HepG2 (cell line): ENCODE results near the gene ANO9. TPM values are rescaled to one million over a fixed set of nuclear protein-coding genes. Genes with fewer than 3 reads are reported as not detected.

ENCODE experiments used
- FOXO1 ChIP-seq: sonication (generic); formaldehyde crosslinking; IDR thresholded peaks from 2 replicates; pipeline ENCODE4 v1.4.0; 2020; ENCODE audit warnings: missing genetic modification reagents
- GPN1 ChIP-seq: sonication (generic); formaldehyde crosslinking; IDR thresholded peaks from 2 replicates; pipeline ENCODE4 v1.5.1; 2020; ENCODE audit warnings: missing genetic modification reagents, borderline replicate concordance
- HDAC2 ChIP-seq: sonication (generic); formaldehyde crosslinking; IDR thresholded peaks from 2 replicates; pipeline ENCODE4 v1.4.0; 2020; ENCODE audit warnings: missing genetic modification reagents
- HIVEP1 ChIP-seq: sonication (generic); formaldehyde crosslinking; IDR thresholded peaks from 2 replicates; pipeline ENCODE4 v1.4.0; 2020; ENCODE audit warnings: mild to moderate bottlenecking, missing genetic modification reagents
- ISL2 ChIP-seq: sonication (generic); formaldehyde crosslinking; IDR thresholded peaks from 2 replicates; pipeline ENCODE4 v1.5.0; 2020; ENCODE audit warnings: missing genetic modification reagents
- NFE2L2 ChIP-seq: fragments of 150-350 bp; IDR thresholded peaks from 2 replicates; pipeline ENCODE4 v1.6.1; 2014; ENCODE audit warnings: low read length
- SAP130 ChIP-seq: IDR thresholded peaks from 2 replicates; pipeline ENCODE4 v1.6.1; 2016; ENCODE audit warnings: low read depth
- SNAPC4 ChIP-seq: sonication (generic); formaldehyde crosslinking; IDR thresholded peaks from 2 replicates; pipeline ENCODE4 v1.4.0; 2020; ENCODE audit warnings: mild to moderate bottlenecking, missing genetic modification reagents
- THAP7 ChIP-seq: sonication (generic); formaldehyde crosslinking; IDR thresholded peaks from 2 replicates; pipeline ENCODE4 v1.8.1; 2023; ENCODE audit warnings: mild to moderate bottlenecking, missing genetic modification reagents
- XBP1 ChIP-seq: sonication (generic); formaldehyde crosslinking; IDR thresholded peaks from 2 replicates; pipeline ENCODE4 v1.5.0; 2020; ENCODE audit warnings: missing genetic modification reagents
- YEATS4 ChIP-seq: sonication (generic); formaldehyde crosslinking; IDR thresholded peaks from 2 replicates; pipeline ENCODE4 v1.4.0; 2020; ENCODE audit warnings: missing genetic modification reagents, borderline replicate concordance
- ZBTB10 ChIP-seq: sonication (generic); formaldehyde crosslinking; IDR thresholded peaks from 2 replicates; pipeline ENCODE4 v1.4.0; 2020; ENCODE audit warnings: missing genetic modification reagents, borderline replicate concordance
- ZNF629 ChIP-seq: sonication (generic); formaldehyde crosslinking; conservative IDR thresholded peaks from 2 replicates; pipeline ENCODE4 v1.5.0; 2020; ENCODE audit warnings: missing genetic modification reagents
- ZNF687 ChIP-seq: sonication (generic); formaldehyde crosslinking; IDR thresholded peaks from 2 replicates; pipeline ENCODE4 v1.5.1; 2020; ENCODE audit warnings: mild to moderate bottlenecking, missing genetic modification reagents, moderate library complexity
- ZNF792 ChIP-seq: IDR thresholded peaks from 2 replicates; pipeline ENCODE4 v1.6.1; 2016
- polyA plus RNA-seq, 8 experiments: library from polyadenylated mRNA; depleted of rRNA in 3 of 8; stranded (reverse) in 7 of 8; unstranded in 1 of 8; fragments of >200 nt; fragmentation: Illumina TruSeq in 4 of 8; extraction: Trizol in 4 of 8; gene quantifications; 2 replicates each; pipeline versions ENCODE4 v1.2.1 to v1.2.3, GENCODE V29; 2011 to 2016; ENCODE audit warnings: low read depth in 4 of 8, missing spikeins in 1 of 8, mixed read lengths in 1 of 8; ENCODE audit not compliant: insufficient read depth in 1 of 8
- total RNA-seq, 5 experiments: library from RNA; depleted of rRNA; stranded (reverse); fragments of >200 nt; fragmentation: Illumina TruSeq; extraction: Trizol; gene quantifications; 2 replicates each; pipeline ENCODE4 v1.2.3, GENCODE V29; 2016; ENCODE audit warnings: low read depth in 1 of 5

ANO9 gene
- total and polyA plus RNA-seq, 2 of the 13 experiments (the other 11 are each of a cell fraction or from before 2014, with no cell fraction given) = 8.9 to 14.3 TPM

GRCh38 chr11:469684-470560 lies 28.1 kb upstream of the ANO9 start (continued):
- TF ChIP-seq ZNF687 (CRISPR knock-in tag) = peak; percentile 77
- no peak for TF ChIP-seq NFE2L2
- TF ChIP-seq ZNF629 (CRISPR knock-in tag) = 0 out of 2 replicates have a peak, but pooled peaks have one; percentile 20
- 0 out of 2 replicates have a peak, but pooled peaks have one; percentile 38 for TF ChIP-seq XBP1 (CRISPR knock-in tag)
- no peak for TF ChIP-seq SNAPC4 (CRISPR knock-in tag)
- peak; percentile 71 for TF ChIP-seq HDAC2 (CRISPR knock-in tag)
- peak; percentile 70; the same call in 1 of the 2 replicates for TF ChIP-seq YEATS4 (CRISPR knock-in tag)
- TF ChIP-seq HIVEP1 (CRISPR knock-in tag) = peak; percentile 52; the same call in 1 of the 2 replicates
- TF ChIP-seq FOXO1 = peak; percentile 38
- TF ChIP-seq SAP130 (CRISPR knock-in tag) = peak; percentile 94
- peak; percentile 68; the same call in 1 of the 2 replicates for TF ChIP-seq ZNF792 (CRISPR knock-in tag)
- no peak for TF ChIP-seq GPN1 (CRISPR knock-in tag)
- TF ChIP-seq ISL2 (CRISPR knock-in tag) = 0 out of 2 replicates have a peak, but pooled peaks have one; percentile 36
- no peak for TF ChIP-seq THAP7 (CRISPR knock-in tag)
- TF ChIP-seq ZBTB10 (CRISPR knock-in tag) = peak; percentile 73; the same call in 1 of the 2 replicates
